NCI-H2196 treated with DMSO at 0.1 percent for 48 hours (cell line): ENCODE results near the gene APLP2.

Source experiments
- DNase-seq: peaks from one replicate; lab custom pipeline; 2025; ENCODE audit not compliant: unreplicated experiment; lab: John Stamatoyannopoulos, UW

APLP2 gene

GRCh38 chr11:130054966-130055365 is 14.7 kb upstream of the APLP2 start:
- no peak for DNase-seq

DNA sequence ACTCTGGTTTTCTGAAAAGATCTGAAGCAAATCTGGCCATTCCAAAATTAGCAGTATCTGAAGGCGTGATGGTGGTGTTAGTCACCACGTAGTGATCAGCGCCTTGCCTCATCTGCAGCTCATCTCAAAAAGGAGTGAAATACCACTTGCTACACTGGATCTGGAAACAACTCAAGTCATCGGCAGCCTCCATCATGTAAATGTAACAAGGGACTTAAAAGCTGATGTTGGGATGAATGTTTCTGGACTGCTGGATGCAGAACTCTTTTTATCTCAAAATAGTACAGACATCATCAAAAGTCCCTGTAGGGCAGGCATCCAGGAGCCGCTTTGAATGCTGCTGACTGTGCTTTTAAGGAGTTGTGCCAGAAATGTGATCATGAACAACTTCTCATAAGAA is 14.1 kb upstream of the APLP2 start:
- no peak for DNase-seq

GRCh38 chr11:130061017-130061416 is 8.7 kb upstream of the APLP2 start:
- DNase-seq, result no peak

DNA sequence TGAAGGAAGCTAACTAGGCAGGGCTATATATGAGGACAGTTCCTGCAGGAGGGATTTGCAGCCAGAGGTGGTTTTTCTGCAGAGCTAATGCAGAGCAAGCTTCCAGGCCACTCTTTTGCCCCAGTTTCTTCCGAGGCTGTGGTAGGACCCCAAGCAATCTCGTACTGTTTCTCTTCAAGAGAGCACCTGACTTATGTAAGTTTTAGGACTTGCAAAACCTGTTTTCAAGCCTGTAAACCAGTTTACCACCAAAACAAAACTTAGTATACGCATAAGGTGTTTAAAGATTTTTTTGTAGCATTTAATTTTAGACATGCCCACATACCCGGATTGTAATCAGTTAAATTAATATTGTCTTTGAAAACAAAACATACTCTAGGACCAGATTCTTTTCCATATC is 7.7 kb upstream of the APLP2 start:
- DNase-seq, result no peak

GRCh38 chr11:130063451-130063850 is 6.2 kb upstream of the APLP2 start:
- DNase-seq, result no peak

- no peak for DNase-seq
Observed at GRCh38 chr11:130064596-130064995, 5.1 kb upstream of the APLP2 start.

- DNase-seq, result no peak
Observed at GRCh38 chr11:130066338-130066737, 3.4 kb upstream of the APLP2 start.

DNA sequence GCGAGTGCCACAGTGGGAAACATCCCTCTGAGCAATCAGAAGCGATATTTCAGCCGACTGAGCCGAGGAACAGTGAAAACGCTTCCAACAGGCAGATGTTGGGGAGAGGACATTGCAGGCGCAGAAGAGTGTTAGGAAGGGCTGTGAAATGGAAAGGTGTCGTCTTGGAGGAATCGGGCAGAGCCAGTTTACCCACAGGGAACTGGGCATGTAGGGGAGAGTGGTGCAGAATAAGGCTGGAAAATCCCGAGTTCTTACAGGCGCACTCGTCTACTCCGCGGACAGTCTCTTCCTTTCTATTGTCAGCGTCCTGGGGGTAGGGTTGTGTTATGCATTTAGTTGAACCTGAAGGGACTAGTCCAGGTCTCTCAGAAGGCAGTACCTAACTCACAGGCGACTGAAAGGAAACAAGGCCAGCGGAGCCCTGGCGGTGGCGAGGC is 1.1 kb upstream of the APLP2 start:
- no peak for DNase-seq

- DNase-seq, result no peak
Observed at GRCh38 chr11:130068986-130069658, 572 bp upstream of the APLP2 start.

DNA sequence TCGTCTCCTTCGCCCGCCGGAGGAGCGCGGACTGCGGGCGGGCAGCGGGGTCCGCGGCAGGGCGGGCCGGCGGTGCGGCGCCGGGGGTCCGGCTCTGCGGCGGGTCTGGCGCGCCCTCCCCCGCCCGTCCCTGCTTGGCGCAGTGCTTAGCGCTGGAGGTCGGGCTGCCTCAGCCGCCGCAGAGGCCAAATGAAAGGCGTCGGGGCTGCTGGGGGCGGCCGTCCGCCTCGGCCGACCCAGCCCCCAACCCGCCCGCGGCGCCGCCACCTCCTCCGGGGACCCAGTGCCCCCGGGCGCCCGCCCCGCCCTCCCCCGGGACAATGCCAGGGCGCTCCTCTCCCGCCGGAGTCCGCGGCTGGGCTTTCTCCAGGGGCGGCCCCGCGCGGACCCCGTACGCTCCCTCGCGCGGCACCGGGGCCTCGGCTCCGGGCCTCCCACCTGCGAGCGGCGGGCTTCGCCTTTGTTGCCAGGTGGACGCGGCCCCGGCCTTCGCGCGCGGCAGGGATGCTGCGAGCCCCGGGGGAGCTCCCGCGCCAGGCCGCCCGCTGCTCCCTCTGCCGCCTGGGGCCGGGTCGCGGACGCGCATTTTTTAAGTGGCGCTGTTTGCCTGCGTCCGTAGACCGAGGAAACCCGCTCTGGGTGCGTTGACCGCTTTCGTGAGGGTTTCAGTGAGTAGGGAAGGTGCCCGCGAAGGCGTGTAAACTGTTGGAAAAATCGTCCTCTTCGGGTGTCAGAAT is 583 bp downstream of the APLP2 start:
- DNase-seq, result no peak

DNA sequence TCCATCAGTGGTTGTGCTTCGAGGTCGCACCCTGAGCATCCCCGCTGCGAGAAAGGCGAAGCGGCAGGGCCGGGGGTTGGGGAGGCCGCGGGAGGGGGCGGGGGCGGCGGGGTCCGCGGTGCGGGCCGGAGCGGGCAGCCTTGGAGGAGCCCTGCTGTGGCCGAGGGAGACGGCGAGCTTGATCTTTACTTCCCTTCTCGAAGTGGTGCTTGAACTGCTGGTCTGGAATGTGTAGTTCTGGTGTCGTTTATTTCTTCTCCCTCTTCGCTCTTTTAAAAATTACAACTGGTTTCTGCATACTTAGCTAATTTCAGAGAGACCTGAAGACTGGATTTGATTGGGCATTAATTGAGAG is 1.1 kb downstream of the APLP2 start:
- DNase-seq, result no peak

- no peak for DNase-seq
Observed at GRCh38 chr11:130071211-130071712, 1.6 kb downstream of the APLP2 start.

GRCh38 chr11:130074736-130075135 is 5.0 kb downstream of the APLP2 start:
- DNase-seq, result no peak

DNA sequence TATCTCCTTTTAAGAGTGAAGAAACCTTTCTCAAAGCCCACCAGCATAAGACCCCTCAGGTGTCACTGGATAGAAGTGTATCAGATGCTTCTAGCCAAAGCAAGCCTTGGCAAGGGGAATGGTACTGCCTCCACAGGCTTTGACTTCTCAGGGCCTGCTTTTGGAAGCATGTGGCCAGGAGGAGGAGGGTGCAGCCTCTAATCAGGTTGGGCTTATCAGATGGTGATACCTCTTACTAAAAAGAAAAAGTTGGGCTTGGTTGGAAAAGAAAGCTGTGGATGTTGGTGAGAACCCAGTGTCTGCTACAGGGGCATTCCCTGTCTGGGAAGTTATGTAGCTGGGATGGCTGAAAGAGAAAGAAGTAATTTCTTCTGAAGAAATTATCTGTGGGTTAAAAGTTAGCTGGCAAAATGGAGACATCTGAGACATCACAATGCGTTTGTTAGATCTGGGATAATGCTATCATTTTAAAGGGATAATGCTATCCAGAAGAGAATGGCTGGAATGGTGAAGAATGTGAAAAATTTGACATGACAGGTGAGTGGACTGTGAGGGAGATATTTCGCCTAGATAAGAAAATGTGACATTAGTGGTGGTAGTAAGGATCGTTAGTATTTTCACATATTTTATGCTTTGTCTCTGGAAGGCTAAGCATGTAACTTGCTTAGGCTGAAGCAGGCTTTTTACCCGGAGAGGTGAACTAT is 7.2 kb downstream of the APLP2 start:
- DNase-seq, result no peak

- DNase-seq, result no peak
Observed at GRCh38 chr11:130077671-130078070, 8.0 kb downstream of the APLP2 start.

DNA sequence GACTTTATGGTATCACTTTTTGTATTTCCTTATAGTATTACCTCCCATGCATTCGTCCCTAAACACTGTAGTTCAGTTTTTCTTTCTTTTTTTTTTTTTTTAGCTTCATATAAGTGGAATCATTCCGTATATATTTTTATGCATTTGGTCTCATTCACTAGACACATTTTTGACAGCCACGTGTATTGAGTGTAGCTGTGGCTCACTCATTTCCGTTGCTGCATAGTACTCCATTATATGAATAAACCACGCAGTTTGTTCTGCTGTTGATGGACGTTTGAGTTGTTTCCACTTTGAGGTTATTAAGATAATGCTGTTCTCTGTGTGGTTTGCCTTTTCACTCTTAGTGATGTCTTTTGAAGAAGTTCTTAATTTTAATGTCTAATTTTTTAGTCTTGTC is 8.4 kb downstream of the APLP2 start:
- DNase-seq, result no peak

DNA sequence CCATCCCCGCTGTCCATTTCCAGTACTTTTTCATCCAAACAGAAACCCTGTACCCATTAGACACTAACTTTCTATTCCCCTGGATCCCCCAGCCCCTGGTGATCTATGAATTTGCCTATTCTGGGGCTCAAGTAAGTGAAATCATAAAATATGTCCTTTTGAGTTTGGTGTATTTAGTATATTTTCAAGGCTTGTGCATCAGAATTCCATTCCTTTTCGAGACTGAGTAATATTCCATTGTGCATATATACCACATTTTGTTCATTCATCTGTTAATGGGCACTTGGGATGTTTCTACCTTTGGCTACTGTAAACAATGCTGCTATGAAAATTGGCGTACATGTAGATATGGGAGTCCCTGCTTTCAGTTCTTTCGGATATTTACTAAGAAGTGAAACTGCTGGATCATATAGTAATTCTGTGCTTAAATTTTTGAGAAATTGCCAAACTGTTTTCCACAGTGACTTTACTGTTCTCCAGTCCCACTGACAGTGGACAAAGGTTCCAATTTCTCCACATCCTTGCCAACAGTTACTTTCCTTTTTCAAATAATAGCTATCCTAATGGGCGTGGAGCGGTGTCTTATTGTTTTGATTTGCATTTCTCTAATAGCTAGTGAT is 16.1 kb downstream of the APLP2 start:
- DNase-seq, result no peak

DNA sequence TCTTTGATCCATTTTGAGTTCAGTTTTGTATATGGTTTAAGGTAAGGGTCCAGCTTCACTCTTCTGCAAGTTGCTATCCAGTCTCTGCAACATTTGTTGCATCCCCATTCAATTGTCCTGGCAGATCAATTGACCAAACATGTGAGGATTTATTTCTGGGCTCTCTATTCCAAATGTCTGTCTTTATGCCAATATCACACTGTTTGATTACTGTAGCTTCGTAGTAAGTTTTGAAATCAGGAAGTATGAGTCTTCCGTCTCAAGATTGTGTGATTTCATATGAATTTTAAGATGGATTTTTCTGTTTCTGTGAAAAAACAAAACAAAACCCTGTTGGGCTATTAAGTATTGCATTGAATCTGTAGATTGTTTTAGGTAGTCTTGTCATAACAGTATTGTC is 17.0 kb downstream of the APLP2 start:
- DNase-seq, result no peak

- no peak for DNase-seq
Observed at GRCh38 chr11:130087294-130087926, 17.7 kb downstream of the APLP2 start.

DNA sequence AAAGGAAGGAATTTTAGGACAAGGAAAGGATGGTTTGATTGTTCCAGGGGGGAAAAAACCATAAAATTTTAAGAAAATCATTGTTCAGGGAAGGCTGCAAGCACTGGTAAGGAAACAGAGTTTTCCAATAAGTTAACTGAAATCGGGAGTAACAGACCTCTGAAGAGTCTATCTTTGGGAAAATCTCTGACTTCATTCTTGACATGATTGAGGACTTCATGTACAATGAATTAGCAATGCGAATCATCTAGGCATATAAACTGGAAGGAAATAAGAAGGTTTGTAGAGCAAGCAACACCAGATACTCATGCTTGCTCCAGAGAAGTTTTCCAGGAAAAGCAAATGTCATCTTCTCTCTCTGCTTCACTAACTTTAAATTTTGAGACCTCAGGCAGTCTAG is 18.5 kb downstream of the APLP2 start:
- DNase-seq, result no peak
